Measurements from ENCODE around the gene VEZF1. TPM values are rescaled to one million over a fixed set of nuclear protein-coding genes. Genes with fewer than 3 reads are reported as not detected.

The VEZF1 gene
- total RNA-seq, 1 donor from 2014 or later = 55.6 TPM

Small RNAs within 50 kb of the gene (small RNA-seq; reads per million reads assigned to genes)
- gene AC015813.4 (ENCODE audit: low replicate concordance) = not detected

Other genes with a start within 250 kb of the VEZF1 start
- not detected for gene CCDC182, start 243.0 kb downstream of the VEZF1 start, total RNA-seq
- 17.7 TPM for gene MRPS23, start 138.2 kb downstream of the VEZF1 start, total RNA-seq
- gene CUEDC1, start 32.8 kb downstream of the VEZF1 start, total RNA-seq = 9.1 TPM
- gene SRSF1, start 19.0 kb upstream of the VEZF1 start, total RNA-seq = 217 TPM
- 31.0 TPM for gene DYNLL2, start 95.2 kb upstream of the VEZF1 start, total RNA-seq
- gene OR4D1, start 160.1 kb upstream of the VEZF1 start, total RNA-seq = under 0.01 TPM
- not detected for gene OR4D2, start 178.7 kb upstream of the VEZF1 start, total RNA-seq
- gene EPX, start 204.5 kb upstream of the VEZF1 start, total RNA-seq = not detected
- gene MKS1, start 231.0 kb upstream of the VEZF1 start, total RNA-seq = 9.8 TPM

Measured in temporal lobe (tissue), 2 donors.